ENCODE measurements around the gene CRABP2. TPM values are rescaled to one million over a fixed set of nuclear protein-coding genes. Genes with fewer than 3 reads are reported as not detected.

Gene CRABP2
- total RNA-seq, 2 donors from 2014 or later: 9.2 to 20.9 TPM

GRCh38 chr1:156743367-156744302, 38.3 kb upstream of the CRABP2 start:
- DNase-seq (ENCODE audit: low spot score): no peak
- intact Hi-C loops (cut with DNase I): no loop called here

- DNase-seq (ENCODE audit: low spot score): no peak
- intact Hi-C loops (cut with DNase I): no loop called here
Measured at GRCh38 chr1:156742801-156743200, 37.4 kb upstream of the CRABP2 start.

- DNase-seq (ENCODE audit: low spot score): no peak
- intact Hi-C loops (cut with DNase I): no loop called here
Measured at GRCh38 chr1:156742017-156742416, 36.6 kb upstream of the CRABP2 start.

GRCh38 chr1:156741481-156741983, 36.1 kb upstream of the CRABP2 start:
- no peak for DNase-seq (ENCODE audit: low spot score)
- intact Hi-C loops (cut with DNase I): no loop called here

GRCh38 chr1:156740741-156741480, 35.5 kb upstream of the CRABP2 start, which contains the start of gene MRPL24:
Gene MRPL24 (minus strand): TSS chr1:156741088. CDS start chr1:156738704, 2,384 bp downstream.
- DNase-seq (ENCODE audit: low spot score): peak; percentile 99
- intact Hi-C loops (cut with DNase I): no loop called here

GRCh38 chr1:156740237-156740740, 34.9 kb upstream of the CRABP2 start:
- intact Hi-C loops (cut with DNase I): no loop called here
- DNase-seq (ENCODE audit: low spot score): no peak

GRCh38 chr1:156738916-156739315, 33.5 kb upstream of the CRABP2 start:
- intact Hi-C loops (cut with DNase I): no loop called here
- DNase-seq (ENCODE audit: low spot score): no peak

GRCh38 chr1:156738407-156738806, 33.0 kb upstream of the CRABP2 start:
- intact Hi-C loops (cut with DNase I): no loop called here
- DNase-seq (ENCODE audit: low spot score): no peak

GRCh38 chr1:156733989-156734584, 28.7 kb upstream of the CRABP2 start:
- no peak for DNase-seq (ENCODE audit: low spot score)
- intact Hi-C loops (cut with DNase I): no loop called here

GRCh38 chr1:156728599-156729462, 23.4 kb upstream of the CRABP2 start, which contains the start of gene ISG20L2:
Gene ISG20L2 (minus strand): TSS chr1:156728766. CDS start chr1:156727652, 1,114 bp downstream.
- intact Hi-C loops (cut with DNase I): no loop called here
- DNase-seq (ENCODE audit: low spot score): peak; percentile 99

GRCh38 chr1:156727926-156728598, 22.7 kb upstream of the CRABP2 start, which contains the start of gene METTL25B:
Gene METTL25B (plus strand): TSS chr1:156728469. CDS start chr1:156729105, 636 bp downstream.
- DNase-seq (ENCODE audit: low spot score): peak; percentile 96
- intact Hi-C loops (cut with DNase I): loop anchor here in 1 of 2 donors (2.0 kb wide), 1 partner anchor 37 kb away; no protein-coding TSS in a partner anchor

GRCh38 chr1:156727492-156727891, 22.1 kb upstream of the CRABP2 start:
- no peak for DNase-seq (ENCODE audit: low spot score)

GRCh38 chr1:156726549-156727226, 21.3 kb upstream of the CRABP2 start:
- intact Hi-C loops (cut with DNase I): loop anchor here in 1 of 2 donors (2.0 kb wide), 1 partner anchor 36 kb away; no protein-coding TSS in a partner anchor
- DNase-seq (ENCODE audit: low spot score): no peak

More at GRCh38 chr1:156727492-156727891, 22.1 kb upstream of the CRABP2 start:
- intact Hi-C loops (cut with DNase I): loop anchor here in 1 of 2 donors (2.0 kb wide), 1 partner anchor 37 kb away; no protein-coding TSS in a partner anchor

GRCh38 chr1:156725683-156726280, 20.4 kb upstream of the CRABP2 start:
- intact Hi-C loops (cut with DNase I): loop anchor here (2.0 kb wide), 1 partner anchor 35 kb away; no protein-coding TSS in a partner anchor
- DNase-seq (ENCODE audit: low spot score): peak; percentile 96

- intact Hi-C loops (cut with DNase I): no loop called here
Measured at GRCh38 chr1:156721535-156721934, 16.2 kb upstream of the CRABP2 start.

GRCh38 chr1:156721131-156721530, 15.7 kb upstream of the CRABP2 start:
- intact Hi-C loops (cut with DNase I): no loop called here
- no peak for DNase-seq (ENCODE audit: low spot score)

More at GRCh38 chr1:156721535-156721934, 16.2 kb upstream of the CRABP2 start:
- DNase-seq (ENCODE audit: low spot score): no peak

Data from posterior vena cava (tissue), 2 donors.